ENCODE results near the gene NRSN2. TPM values are rescaled to one million over a fixed set of nuclear protein-coding genes. Genes with fewer than 3 reads are reported as not detected.
A peak's percentile ranks its signal among the peaks of the same experiment; 100 is the strongest.

The NRSN2 gene
- total RNA-seq, 2 donors from 2014 or later, result 13.8 to 15.6 TPM

DNA sequence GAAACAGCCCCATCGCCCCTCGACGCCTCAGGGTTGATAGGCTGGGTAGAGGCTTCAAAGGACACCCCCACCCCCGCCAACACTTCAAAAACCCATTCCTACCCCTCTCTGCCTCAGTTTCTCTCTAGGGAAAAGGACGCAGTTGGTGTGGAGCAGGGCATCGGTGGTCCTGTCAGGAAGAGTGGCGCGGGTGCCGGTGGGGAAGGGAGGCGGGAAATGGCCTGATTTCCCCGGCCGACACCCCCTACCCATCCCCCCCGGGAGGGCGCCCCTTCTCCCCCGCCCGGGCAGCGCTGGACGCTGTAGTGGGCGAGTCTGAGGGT lies 367 bp downstream of the NRSN2 start:
- intact Hi-C loops (cut with DNase I), result no loop called here
- no peak for ATAC-seq
- Histone ChIP-seq H3K27me3 (no peaks in the 10 kb centered on the region), H3K27ac (peak overlapping the region; percentile 71 to 89 (median 84)), H3K4me3 (peak overlapping the region; percentile 50 to 71), H3K36me3 (replicated peaks in 1 of 2; ENCODE audit: insufficient read depth in 1 of 2, low read depth in 2 of 2) (no peaks in the 10 kb centered on the region), H3K9me3 (no peaks in the 10 kb centered on the region), H3K4me1 (peaks cover 31% of the 10 kb centered on the region)
- 3% methylated on average over 19 of the region's 19 CpGs; no CpG with 5 or more reads in 1 of the 2 donors for WGBS, 2 donors
- TF ChIP-seq POLR2A (IDR thresholded peaks at IDR 0.05), result no peak
- TF ChIP-seq CTCF (IDR thresholded peaks at IDR 0.05), result no peak
- DNase-seq, result no peak

- Histone ChIP-seq H3K27me3 (no peaks in the 10 kb centered on the region), H3K4me3 (peak overlapping the region; percentile 50 to 71), H3K27ac (peak overlapping the region; percentile 71 to 89 (median 84)), H3K36me3 (replicated peaks in 1 of 2; ENCODE audit: insufficient read depth in 1 of 2, low read depth in 2 of 2) (no peaks in the 10 kb centered on the region), H3K9me3 (no peaks in the 10 kb centered on the region), H3K4me1 (peaks cover 31% of the 10 kb centered on the region)
- TF ChIP-seq POLR2A (IDR thresholded peaks at IDR 0.05), result peak; percentile 46 to 70 (median 58)
- no peak for TF ChIP-seq CTCF (IDR thresholded peaks at IDR 0.05)
- WGBS, 2 donors, result 0 to 3% methylated on average over 22 to 54 of the region's 61 CpGs
- intact Hi-C loops (cut with DNase I), result no loop called here
- DNase-seq, result peak; percentile 81 to 92 (median 88)
- peak; percentile 86 for ATAC-seq
Measured at GRCh38 chr20:347640-348484, 951 bp downstream of the NRSN2 start.

DNA sequence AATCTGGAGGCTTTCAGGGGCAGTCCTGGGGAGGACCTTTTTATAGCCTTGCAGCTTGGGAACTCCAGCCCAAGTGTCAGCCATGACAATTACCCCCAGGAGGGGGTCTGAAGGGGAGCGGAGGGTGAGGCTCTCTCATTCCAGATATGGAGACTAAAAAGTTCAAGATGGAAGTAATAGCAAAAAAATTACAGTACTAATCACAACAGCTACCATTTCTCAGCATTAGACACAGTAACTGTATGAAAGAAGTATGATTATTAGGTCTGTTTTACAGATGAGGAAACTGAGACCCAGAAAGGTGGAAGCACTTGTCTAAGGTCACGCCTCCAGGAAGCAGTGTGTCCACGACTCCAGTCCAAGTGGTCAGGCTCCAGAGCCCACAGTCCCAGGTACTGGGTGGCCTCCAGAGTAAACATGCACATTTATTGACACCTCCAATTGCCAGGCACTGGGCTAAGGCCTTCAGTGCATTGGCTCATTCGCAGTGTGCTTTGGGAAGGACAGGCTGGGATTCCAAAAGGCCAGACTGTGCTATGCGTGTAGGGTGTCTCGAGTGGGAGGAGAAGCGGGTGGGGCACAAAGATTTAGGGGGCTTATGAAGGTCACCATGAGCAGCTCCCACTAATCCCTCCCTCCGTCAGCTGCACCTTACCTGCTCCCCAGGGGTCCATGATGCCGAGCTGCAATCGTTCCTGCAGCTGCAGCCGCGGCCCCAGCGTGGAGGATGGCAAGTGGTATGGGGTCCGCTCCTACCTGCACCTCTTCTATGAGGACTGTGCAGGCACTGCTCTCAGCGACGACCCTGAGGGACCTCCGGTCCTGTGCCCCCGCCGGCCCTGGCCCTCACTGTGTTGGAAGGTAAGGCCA lies 2.3 kb downstream of the NRSN2 start:
- no peak for TF ChIP-seq CTCF (IDR thresholded peaks at IDR 0.05)
- no peak for TF ChIP-seq POLR2A (IDR thresholded peaks at IDR 0.05)
- Histone ChIP-seq H3K4me1 (peaks cover 31% of the 10 kb centered on the region), H3K4me3 (no peak overlapping the region), H3K36me3 (replicated peaks in 1 of 2; ENCODE audit: insufficient read depth in 1 of 2, low read depth in 2 of 2) (no peaks in the 10 kb centered on the region), H3K9me3 (no peaks in the 10 kb centered on the region), H3K27ac (peak overlapping the region in 1 of 4 donors; percentile 86), H3K27me3 (no peaks in the 10 kb centered on the region)
- DNase-seq (peak in 1 of 4 donors; percentile 30), ATAC-seq (no peak)
- intact Hi-C loops (cut with DNase I), result no loop called here
- 76 to 86% methylated on average over 4 to 18 of the region's 19 CpGs for WGBS, 2 donors

- Histone ChIP-seq H3K4me1 (peaks cover 20% of the 10 kb centered on the region), H3K9me3 (no peaks in the 10 kb centered on the region), H3K27ac (no peak overlapping the region), H3K36me3 (replicated peaks in 1 of 2; ENCODE audit: insufficient read depth in 1 of 2, low read depth in 2 of 2) (no peaks in the 10 kb centered on the region), H3K27me3 (no peaks in the 10 kb centered on the region), H3K4me3 (no peak overlapping the region)
- WGBS, 2 donors, result 88 to 100% methylated on average over 1 to 13 of the region's 13 CpGs
- TF ChIP-seq CTCF (IDR thresholded peaks at IDR 0.05), result no peak
- no peak for TF ChIP-seq POLR2A (IDR thresholded peaks at IDR 0.05)
- ATAC-seq (no peak), DNase-seq (no peak)
- intact Hi-C loops (cut with DNase I), result loop anchor here (10.0 kb wide), 2 partner anchors 82 to 122 kb away; no protein-coding TSS in a partner anchor
Measured at GRCh38 chr20:353166-353565, 6.3 kb downstream of the NRSN2 start.

All from body of pancreas (tissue), 4 donors.